OCI-LY1 (cell line): ENCODE measurements around the gene TBC1D2B.

Source experiments
- H2AFZ ChIP-seq: fragments of 200-600 bp; sonication (generic), shearing (Covaris generic); 2 replicates; pipeline ENCODE4 v1.6.0; 2014; ENCODE audit warnings: antibody characterized with exemption, mild to moderate bottlenecking, low read length
- H3F3A ChIP-seq: fragments of 200-600 bp; sonication (generic), shearing (Covaris generic); 2 replicates; pipeline ENCODE4 v1.6.0; 2014; ENCODE audit warnings: mild to moderate bottlenecking, antibody characterized with exemption, low read length, moderate library complexity; ENCODE audit not compliant: insufficient read depth
- H3K27ac ChIP-seq: fragments of 200-600 bp; sonication (generic); 2 replicates; pipeline ENCODE4 v1.5.1; 2014; ENCODE audit warnings: low read length, mixed run types, mild to moderate bottlenecking, low read depth; ENCODE audit not compliant: poor library complexity, severe bottlenecking
- H3K27me3 ChIP-seq: fragments of 200-600 bp; sonication (generic); 2 replicates; pipeline ENCODE4 v1.6.0; 2014; ENCODE audit warnings: antibody characterized with exemption, mild to moderate bottlenecking, low read length, moderate library complexity; ENCODE audit not compliant: insufficient read depth
- H3K36me3 ChIP-seq: fragments of 200-600 bp; sonication (generic); 2 replicates; pipeline ENCODE4 v1.6.1; 2014; ENCODE audit warnings: mild to moderate bottlenecking, antibody characterized with exemption, low read length, moderate library complexity, mixed read lengths; ENCODE audit not compliant: insufficient read depth
- H3K4me1 ChIP-seq: fragments of 200-600 bp; sonication (generic); 2 replicates; pipeline ENCODE4 v1.5.1; 2014; ENCODE audit warnings: mild to moderate bottlenecking, low read length, moderate library complexity; ENCODE audit not compliant: insufficient read depth, severe bottlenecking
- H3K4me2 ChIP-seq: fragments of 200-600 bp; sonication (generic), shearing (Covaris generic); 2 replicates; pipeline ENCODE4 v1.6.1; 2014; ENCODE audit warnings: low read length
- H3K4me3 ChIP-seq: fragments of 200-600 bp; sonication (generic); 2 replicates; pipeline ENCODE4 v1.5.1; 2014; ENCODE audit warnings: low read length, low read depth, mild to moderate bottlenecking, mixed read lengths; ENCODE audit not compliant: poor library complexity, severe bottlenecking
- H3K79me2 ChIP-seq: fragments of 200-600 bp; shearing (Covaris generic); 2 replicates; pipeline ENCODE4 v1.6.1; 2016; ENCODE audit warnings: mixed run types, low read length, mixed read lengths; ENCODE audit not compliant: insufficient read depth
- H3K9ac ChIP-seq: fragments of 200-600 bp; sonication (generic), shearing (Covaris generic); 2 replicates; pipeline ENCODE4 v1.6.1; 2014; ENCODE audit warnings: mild to moderate bottlenecking, low read length, mixed read lengths
- H3K9me2 ChIP-seq: fragments of 200-600 bp; sonication (generic), shearing (Covaris generic); 2 replicates; pipeline ENCODE4 v1.6.1; 2014; ENCODE audit warnings: low read depth, mild to moderate bottlenecking, low read length, mixed read lengths
- H3K9me3 ChIP-seq: fragments of 200-600 bp; shearing (Covaris generic); 2 replicates; pipeline ENCODE4 v1.6.1; 2014; ENCODE audit warnings: low read length, mixed read lengths
- H4K20me1 ChIP-seq: fragments of 200-600 bp; sonication (generic), shearing (Covaris generic); 2 replicates; pipeline ENCODE4 v1.6.0; 2016; ENCODE audit warnings: mild to moderate bottlenecking, low read length; ENCODE audit not compliant: insufficient read depth
- CTCF ChIP-seq: fragments of 200-600 bp; sonication (generic), shearing (Covaris generic); IDR thresholded peaks from 2 replicates; pipeline ENCODE4 v1.5.1; 2017; ENCODE audit warnings: mild to moderate bottlenecking, antibody characterized with exemption, low read length, moderate library complexity, mixed read lengths
- EZH2 ChIP-seq: fragments of 200-600 bp; sonication (generic), shearing (Covaris generic); IDR thresholded peaks from 2 replicates; pipeline ENCODE4 v1.8.0; 2017; ENCODE audit warnings: borderline replicate concordance, mixed run types, mild to moderate bottlenecking, antibody characterized with exemption, low read length, moderate library complexity, mixed read lengths

The TBC1D2B gene

GRCh38 chr15:78056714-78057269 lies 20.7 kb downstream of the TBC1D2B start:
- Histone ChIP-seq H3K27me3 (no peaks in the 10 kb centered on the region), H3K4me1 (peaks cover 81% of the 10 kb centered on the region), H3K27ac (peak overlapping the region; percentile 94), H3K9me2 (no peaks in the 10 kb centered on the region), H3K4me3 (no peak overlapping the region), H3K9ac (no peak overlapping the region; the same call in 1 of the 2 replicates), H3K36me3 (peaks cover 18% of the 10 kb centered on the region), H4K20me1 (no peaks in the 10 kb centered on the region), H3K9me3 (no peaks in the 10 kb centered on the region), H3K79me2 (peaks cover 24% of the 10 kb centered on the region), H3K4me2 (peak overlapping the region; percentile 61; the same call in 1 of the 2 replicates), H2AFZ (no peak overlapping the region), H3F3A (no peaks in the 10 kb centered on the region)
- TF ChIP-seq CTCF (no peak), EZH2 (no peak)

GRCh38 chr15:78055919-78056713 lies 21.4 kb downstream of the TBC1D2B start:
- Histone ChIP-seq H3K27ac (peak overlapping the region; percentile 94), H3K9ac (peak overlapping the region; percentile 8; the same call in 1 of the 2 replicates), H3K4me1 (peaks cover 85% of the 10 kb centered on the region)

GRCh38 chr15:78054966-78055365 lies 22.5 kb downstream of the TBC1D2B start:
- peaks cover 21% of the 10 kb centered on the region for H3K36me3 ChIP-seq
- H3K9ac ChIP-seq: no peak overlapping the region
- H3K9me2 ChIP-seq: no peaks in the 10 kb centered on the region
- no peaks in the 10 kb centered on the region for H4K20me1 ChIP-seq
- no peaks in the 10 kb centered on the region for H3K9me3 ChIP-seq
- TF ChIP-seq EZH2: no peak
- no peak for TF ChIP-seq CTCF
- H3K4me1 ChIP-seq: peaks cover 90% of the 10 kb centered on the region
- H3K27ac ChIP-seq: peak overlapping the region; percentile 94
- no peak overlapping the region for H3K4me3 ChIP-seq
- peaks cover 18% of the 10 kb centered on the region for H3K79me2 ChIP-seq
- H2AFZ ChIP-seq: no peak overlapping the region
- H3K4me2 ChIP-seq: no peak overlapping the region
- H3F3A ChIP-seq: no peaks in the 10 kb centered on the region
- no peaks in the 10 kb centered on the region for H3K27me3 ChIP-seq

More at GRCh38 chr15:78055919-78056713, 21.4 kb downstream of the TBC1D2B start:
- Histone ChIP-seq H2AFZ (no peak overlapping the region), H3K4me3 (no peak overlapping the region), H3K79me2 (peaks cover 21% of the 10 kb centered on the region), H3K9me3 (no peaks in the 10 kb centered on the region), H4K20me1 (no peaks in the 10 kb centered on the region), H3F3A (no peaks in the 10 kb centered on the region), H3K36me3 (peaks cover 18% of the 10 kb centered on the region), H3K9me2 (no peaks in the 10 kb centered on the region), H3K27me3 (no peaks in the 10 kb centered on the region), H3K4me2 (peak overlapping the region; percentile 61; the same call in 1 of the 2 replicates)
- no peak for TF ChIP-seq EZH2
- no peak for TF ChIP-seq CTCF
